ENCODE measurements around the gene KIF19. TPM values are rescaled to one million over a fixed set of nuclear protein-coding genes. Genes with fewer than 3 reads are reported as not detected.
"Not testable (repeated sequence)": the region's sequence is repeated elsewhere in the genome, so short reads cannot be mapped to it uniquely, and the experiment has no call there.

KIF19 gene
- under 1 TPM in 3 of 4 donors, not detected in 1; 0.65 to 0.91 (median 0.68) TPM for total RNA-seq

- 6 to 12% methylated on average over 6 to 23 of the region's 73 CpGs for WGBS, 2 donors
- DNase-seq (ENCODE audit: low spot score in 2 of 2): no peak
- no peak within 1 kb of the TSS for H3K4me3 ChIP-seq (ENCODE audit: low read depth, poor library complexity, severe bottlenecking)
- TF ChIP-seq, protein P1, sequence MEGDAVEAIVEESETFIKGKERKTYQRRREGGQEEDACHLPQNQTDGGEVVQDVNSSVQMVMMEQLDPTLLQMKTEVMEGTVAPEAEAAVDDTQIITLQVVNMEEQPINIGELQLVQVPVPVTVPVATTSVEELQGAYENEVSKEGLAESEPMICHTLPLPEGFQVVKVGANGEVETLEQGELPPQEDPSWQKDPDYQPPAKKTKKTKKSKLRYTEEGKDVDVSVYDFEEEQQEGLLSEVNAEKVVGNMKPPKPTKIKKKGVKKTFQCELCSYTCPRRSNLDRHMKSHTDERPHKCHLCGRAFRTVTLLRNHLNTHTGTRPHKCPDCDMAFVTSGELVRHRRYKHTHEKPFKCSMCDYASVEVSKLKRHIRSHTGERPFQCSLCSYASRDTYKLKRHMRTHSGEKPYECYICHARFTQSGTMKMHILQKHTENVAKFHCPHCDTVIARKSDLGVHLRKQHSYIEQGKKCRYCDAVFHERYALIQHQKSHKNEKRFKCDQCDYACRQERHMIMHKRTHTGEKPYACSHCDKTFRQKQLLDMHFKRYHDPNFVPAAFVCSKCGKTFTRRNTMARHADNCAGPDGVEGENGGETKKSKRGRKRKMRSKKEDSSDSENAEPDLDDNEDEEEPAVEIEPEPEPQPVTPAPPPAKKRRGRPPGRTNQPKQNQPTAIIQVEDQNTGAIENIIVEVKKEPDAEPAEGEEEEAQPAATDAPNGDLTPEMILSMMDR (IDR thresholded peaks at IDR 0.05): no peak
- no peak for TF ChIP-seq POLR2A (IDR thresholded peaks at IDR 0.05)
- intact Hi-C loops (cut with DNase I; ENCODE audit: low total_unique reads): no loop called here
These were observed at the start of gene KIF19 for GRCh38 chr17:74325743-74326379. Gene KIF19 (plus strand): TSS chr17:74326226. CDS start chr17:74326350, 124 bp downstream.

- 45 to 59% methylated on average over 5 of the region's 5 CpGs for WGBS, 2 donors
- no peak for TF ChIP-seq POLR2A (IDR thresholded peaks at IDR 0.05)
- TF ChIP-seq, protein P1 (IDR thresholded peaks at IDR 0.05): no peak
- intact Hi-C loops (cut with DNase I; ENCODE audit: low total_unique reads): no loop called here
These were observed 49.5 kb upstream of the KIF19 start for GRCh38 chr17:74276541-74277009.

GRCh38 chr17:74277935-74278334 is 48.1 kb upstream of the KIF19 start:
- intact Hi-C loops (cut with DNase I; ENCODE audit: low total_unique reads): loop anchor here (2.0 kb wide), 1 partner anchor 41 kb away; no protein-coding TSS in a partner anchor
- 78 to 79% methylated on average over 1 of the region's 1 CpG for WGBS, 2 donors
- no peak overlapping the region for H3K4me3 ChIP-seq (ENCODE audit: low read depth, poor library complexity, severe bottlenecking)
- TF ChIP-seq, protein P1 (IDR thresholded peaks at IDR 0.05): no peak
- no peak for DNase-seq (ENCODE audit: low spot score in 2 of 2)

More at GRCh38 chr17:74276541-74277009, 49.5 kb upstream of the KIF19 start:
- no peak for DNase-seq (ENCODE audit: low spot score in 2 of 2)
- no peak overlapping the region for H3K4me3 ChIP-seq (ENCODE audit: low read depth, poor library complexity, severe bottlenecking)

- intact Hi-C loops (cut with DNase I; ENCODE audit: low total_unique reads): loop anchor here (2.0 kb wide), 1 partner anchor 39 kb away; no protein-coding TSS in a partner anchor
- DNase-seq (ENCODE audit: low spot score in 2 of 2); H3K4me3 ChIP-seq (ENCODE audit: low read depth, poor library complexity, severe bottlenecking): not testable (repeated sequence)
- WGBS, 2 donors: 87% methylated on average over 7 of the region's 7 CpGs
These were observed 46.4 kb upstream of the KIF19 start for GRCh38 chr17:74279617-74280016.

DNA sequence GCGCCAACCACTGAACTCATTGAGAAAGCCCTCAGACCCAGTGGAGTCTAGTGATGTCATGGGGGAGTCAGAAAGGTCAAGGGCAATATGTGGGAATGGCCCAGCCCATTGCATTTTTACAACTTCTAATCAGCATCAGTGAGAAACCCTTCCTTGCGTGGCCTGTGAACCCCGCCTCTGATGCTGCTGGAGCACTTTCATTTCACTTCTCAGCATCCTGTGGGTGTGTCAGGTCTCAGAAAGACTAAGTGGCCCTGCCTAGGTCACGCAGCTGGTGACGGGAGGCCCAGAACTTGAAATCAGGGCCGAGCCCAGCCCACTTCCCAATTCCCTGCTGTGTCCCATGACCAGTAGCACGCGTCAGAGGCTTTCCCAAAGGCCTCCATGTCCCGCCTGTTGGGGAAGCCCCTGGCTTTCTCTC is 45.9 kb upstream of the KIF19 start:
- no peak overlapping the region for H3K4me3 ChIP-seq (ENCODE audit: low read depth, poor library complexity, severe bottlenecking)
- 76 to 83% methylated on average over 9 of the region's 9 CpGs for WGBS, 2 donors
- no peak for TF ChIP-seq POLR2A (IDR thresholded peaks at IDR 0.05)
- TF ChIP-seq, protein P1 (IDR thresholded peaks at IDR 0.05): no peak
- DNase-seq (ENCODE audit: low spot score in 2 of 2): no peak
- intact Hi-C loops (cut with DNase I; ENCODE audit: low total_unique reads): no loop called here

- WGBS, 2 donors: 94 to 95% methylated on average over 20 of the region's 20 CpGs
- DNase-seq (ENCODE audit: low spot score in 2 of 2): no peak
- no peak overlapping the region for H3K4me3 ChIP-seq (ENCODE audit: low read depth, poor library complexity, severe bottlenecking)
- intact Hi-C loops (cut with DNase I; ENCODE audit: low total_unique reads): no loop called here
- no peak for TF ChIP-seq POLR2A (IDR thresholded peaks at IDR 0.05)
- TF ChIP-seq, protein P1 (IDR thresholded peaks at IDR 0.05): no peak
These were observed 44.2 kb upstream of the KIF19 start for GRCh38 chr17:74281799-74282198.

DNA sequence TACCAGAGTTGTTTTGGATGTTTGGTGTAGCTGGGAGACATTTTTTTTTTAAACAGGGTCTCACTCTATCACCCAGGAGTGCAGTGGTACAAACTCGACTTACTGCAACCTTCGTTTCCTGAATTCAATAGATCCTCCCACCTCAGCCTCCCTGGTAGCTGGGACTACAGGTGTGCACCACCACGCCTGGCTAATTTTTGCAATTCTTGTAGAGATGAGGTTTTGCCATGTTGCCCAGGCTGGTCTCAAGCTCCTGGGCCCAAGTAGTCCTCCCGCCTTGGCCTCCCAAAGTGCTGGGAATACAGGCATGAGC is 43.8 kb upstream of the KIF19 start:
- DNase-seq (ENCODE audit: low spot score in 2 of 2): not testable (repeated sequence)
- 89 to 95% methylated on average over 4 of the region's 4 CpGs for WGBS, 2 donors

More for the DNA sequence above, 43.8 kb upstream of the KIF19 start:
- H3K4me3 ChIP-seq (ENCODE audit: low read depth, poor library complexity, severe bottlenecking); intact Hi-C loops (cut with DNase I; ENCODE audit: low total_unique reads): not testable (repeated sequence)
